HepG2 (cell line): ENCODE results near the gene KIAA1958. TPM values are rescaled to one million over a fixed set of nuclear protein-coding genes. Genes with fewer than 3 reads are reported as not detected.

Source experiments
- ATAC-seq: fragments of 200-7000 bp; cut with Tn5 transposase; 3 replicates; pipeline ENCODE4 v1.9.1; 2020; ENCODE audit warnings: mild to moderate bottlenecking, moderate library complexity
- BruUV-seq: library from RNA; stranded (reverse); fragments of 400-500 nt; replicated peaks from 2 replicates; lab custom pipeline; 2021; lab: Mats Ljungman, UMichigan
- CTCF ChIA-PET: fragments of 300-600 bp; formaldehyde crosslinking; extraction: SDS; loops from one replicate; lab custom pipeline; 2021; ENCODE audit warnings: low total read pairs, inconsistent platforms, low intra/inter-chr PET ratio; lab: Yijun Ruan, JAX
- POLR2A ChIA-PET: fragments of 350-600 bp; sonication (Branson Sonifier 250); formaldehyde crosslinking; loops from one replicate; lab custom pipeline; 2020; ENCODE audit warnings: antibody characterized with exemption, inconsistent platforms; lab: Yijun Ruan, JAX
- DNase-seq: peaks from one replicate; pipeline ENCODE4 v3.0.0-alpha.2; 2015; ENCODE audit warnings: low spot score
- FAIRE-seq: peaks from 3 replicates; lab custom pipeline; 2011; peaks lifted over from hg19 to GRCh38; lab: Jason Lieb, UNC
- H2AFZ ChIP-seq: one replicate; pipeline ENCODE4 v1.6.1; 2011; ENCODE audit warnings: low read length, inconsistent platforms
- H3K27ac ChIP-seq: fragments of 300-600 bp; 3 replicates; pipeline ENCODE4 v1.8.0; 2011; ENCODE audit warnings: mixed run types, mild to moderate bottlenecking, mixed read lengths, low read length, inconsistent platforms; ENCODE audit not compliant: insufficient read depth; ENCODE audit errors: extremely low read length
- H3K27me3 ChIP-seq, 2 experiments: fragments of 200-600 bp in 1 of 2; 2 replicates in 1 of 2; 3 replicates in 1 of 2; pipeline versions ENCODE4 v1.6.0 to v1.8.0; 2011; ENCODE audit warnings: low read length in 2 of 2, mild to moderate bottlenecking in 2 of 2, moderate library complexity in 2 of 2, inconsistent platforms in 1 of 2; ENCODE audit not compliant: insufficient read depth in 2 of 2, control insufficient read depth in 1 of 2
- H3K36me3 ChIP-seq, 2 experiments: fragments of 200-600 bp in 1 of 2; replicated peaks in 1 of 2; 2 replicates in 1 of 2; 3 replicates in 1 of 2; pipeline versions ENCODE4 v1.5.1 to v1.8.0; 2011; ENCODE audit warnings: low read length in 2 of 2, inconsistent platforms in 1 of 2; ENCODE audit not compliant: insufficient read depth in 2 of 2, control insufficient read depth in 1 of 2
- H3K4me1 ChIP-seq: 2 replicates; pipeline ENCODE4 v1.5.1; 2012; ENCODE audit warnings: low read length, inconsistent platforms; ENCODE audit not compliant: insufficient read depth
- H3K4me2 ChIP-seq: 2 replicates; pipeline ENCODE4 v1.6.0; 2011; ENCODE audit warnings: low read depth, low read length, inconsistent platforms
- H3K4me3 ChIP-seq, 3 experiments: fragments of 200-600 bp in 1 of 3; sonication (generic), shearing (Covaris generic) in 1 of 3; replicated peaks in 1 of 3; 2 replicates each; pipeline ENCODE4 v1.5.1; 2011 to 2016; ENCODE audit warnings: low read length in 3 of 3, inconsistent platforms in 2 of 3, low read depth in 2 of 3, mild to moderate bottlenecking in 2 of 3, control low read depth in 1 of 3, mixed read lengths in 1 of 3; ENCODE audit not compliant: insufficient read depth in 1 of 3
- H3K79me2 ChIP-seq: one replicate; pipeline ENCODE4 v1.6.1; 2011; ENCODE audit warnings: low read length, inconsistent platforms; ENCODE audit not compliant: insufficient read depth
- H3K9ac ChIP-seq: 2 replicates; pipeline ENCODE4 v1.6.0; 2011; ENCODE audit warnings: mild to moderate bottlenecking, low read depth, low read length, inconsistent platforms; ENCODE audit not compliant: insufficient read depth
- H3K9me3 ChIP-seq: 2 replicates; pipeline ENCODE4 v1.5.1; 2012; ENCODE audit warnings: mild to moderate bottlenecking, low read length
- H4K20me1 ChIP-seq: 2 replicates; pipeline ENCODE4 v1.6.0; 2011; ENCODE audit warnings: inconsistent platforms, mild to moderate bottlenecking, low read length, moderate library complexity; ENCODE audit not compliant: insufficient read depth
- ELF3 ChIP-seq: IDR thresholded peaks from 2 replicates; pipeline ENCODE4 v1.6.1; 2016; ENCODE audit warnings: missing genetic modification reagents, missing compliant biosample characterization
- FLYWCH1 ChIP-seq: sonication (generic); formaldehyde crosslinking; IDR thresholded peaks from 2 replicates; pipeline ENCODE4 v1.8.1; 2023; ENCODE audit warnings: mild to moderate bottlenecking, missing genetic modification reagents
- FOXA3 ChIP-seq: IDR thresholded peaks from 2 replicates; pipeline ENCODE4 v1.6.1; 2016; ENCODE audit warnings: missing genetic modification reagents, missing compliant biosample characterization
- FOXO1 ChIP-seq: sonication (generic); formaldehyde crosslinking; IDR thresholded peaks from 2 replicates; pipeline ENCODE4 v1.4.0; 2020; ENCODE audit warnings: missing genetic modification reagents
- JUND ChIP-seq: sonication (generic); formaldehyde crosslinking; IDR thresholded peaks from 2 replicates; pipeline ENCODE4 v1.8.0; 2022; ENCODE audit warnings: mild to moderate bottlenecking, missing genetic modification reagents
- NFIC ChIP-seq: IDR thresholded peaks from 2 replicates; pipeline ENCODE4 v1.6.1; 2012; ENCODE audit warnings: mild to moderate bottlenecking, low read length, inconsistent platforms
- NFYB ChIP-seq: sonication (generic); formaldehyde crosslinking; IDR thresholded peaks from 2 replicates; pipeline ENCODE4 v1.4.0; 2020; ENCODE audit warnings: missing genetic modification reagents
- PRPF4 ChIP-seq: fragments of 200-400 bp; formaldehyde crosslinking; IDR thresholded peaks from 2 replicates; pipeline ENCODE4 v1.6.1; 2016; ENCODE audit warnings: low read length, low read depth; ENCODE audit not compliant: poor library complexity, severe bottlenecking
- SMARCC2 ChIP-seq: fragments of 450-650 bp; IDR thresholded peaks from 2 replicates; pipeline ENCODE4 v1.6.1; 2017; ENCODE audit warnings: antibody characterized with exemption, mild to moderate bottlenecking
- SOX6 ChIP-seq, 2 experiments: fragments of 450-650 bp in 1 of 2; sonication (generic) in 1 of 2; formaldehyde crosslinking in 1 of 2; IDR thresholded peaks; 2 replicates each; pipeline versions ENCODE4 v1.4.0 to v1.6.1; 2017 to 2020; ENCODE audit warnings: antibody characterized with exemption in 1 of 2, mild to moderate bottlenecking in 1 of 2, missing genetic modification reagents in 1 of 2
- ZNF207 ChIP-seq: fragments of 450-650 bp; IDR thresholded peaks from 2 replicates; pipeline ENCODE4 v1.6.1; 2016; ENCODE audit warnings: antibody characterized with exemption, borderline replicate concordance
- ZNF329 ChIP-seq: sonication (generic); formaldehyde crosslinking; IDR thresholded peaks from 2 replicates; pipeline ENCODE4 v1.9.0; 2021; ENCODE audit warnings: low read depth, mild to moderate bottlenecking, missing genetic modification reagents
- ZNF343 ChIP-seq: sonication (generic); formaldehyde crosslinking; IDR thresholded peaks from 2 replicates; pipeline ENCODE4 v1.4.0; 2020; ENCODE audit warnings: mild to moderate bottlenecking, missing genetic modification reagents
- ZNF484 ChIP-seq: sonication (generic); formaldehyde crosslinking; IDR thresholded peaks from 2 replicates; pipeline ENCODE4 v1.5.1; 2020; ENCODE audit warnings: mild to moderate bottlenecking, low read depth, missing genetic modification reagents, borderline replicate concordance
- ZNF766 ChIP-seq: sonication (generic); formaldehyde crosslinking; IDR thresholded peaks from 2 replicates; pipeline ENCODE4 v1.5.0; 2020; ENCODE audit warnings: missing genetic modification reagents, borderline replicate concordance
- WGBS: methylation state at CpG from one replicate; pipeline ENCODE4 v1.1.6; 2017; ENCODE audit warnings: low lambda C conversion rate; 5-methylcytosine and 5-hydroxymethylcytosine counted together
- in situ Hi-C: cut with HindIII; loops from 2 replicates; pipeline ENCODE4 v1.10.0; 2017; ENCODE audit warnings: low pct_unique_long_range_greater_than_20kb; ENCODE audit not compliant: extremely low pct_ligation_motif_present
- intact Hi-C: fragments of 100-400 bp; cut with micrococcal nuclease; formaldehyde crosslinking; loops from one replicate; pipeline ENCODE4 v1.10.0; 2022; ENCODE audit not compliant: unreplicated experiment
- polyA plus RNA-seq, 8 experiments: library from polyadenylated mRNA; depleted of rRNA in 3 of 8; stranded (reverse) in 7 of 8; unstranded in 1 of 8; fragments of >200 nt; fragmentation: Illumina TruSeq in 4 of 8; extraction: Trizol in 4 of 8; gene quantifications; 2 replicates each; pipeline versions ENCODE4 v1.2.1 to v1.2.3, GENCODE V29; 2011 to 2016; ENCODE audit warnings: low read depth in 4 of 8, missing spikeins in 1 of 8, mixed read lengths in 1 of 8; ENCODE audit not compliant: insufficient read depth in 1 of 8
- total RNA-seq, 5 experiments: library from RNA; depleted of rRNA; stranded (reverse); fragments of >200 nt; fragmentation: Illumina TruSeq; extraction: Trizol; gene quantifications; 2 replicates each; pipeline ENCODE4 v1.2.3, GENCODE V29; 2016; ENCODE audit warnings: low read depth in 1 of 5
- TF ChIP-seq, protein P1 (sequence below): sonication (generic); formaldehyde crosslinking; IDR thresholded peaks from 2 replicates; pipeline ENCODE4 v1.4.0; 2020; ENCODE audit warnings: missing genetic modification reagents
- TF ChIP-seq, protein P2 (sequence below): sonication (generic); formaldehyde crosslinking; IDR thresholded peaks from 2 replicates; pipeline ENCODE4 v1.4.0; 2020; ENCODE audit warnings: missing genetic modification reagents, borderline replicate concordance
- TF ChIP-seq, protein P3 (sequence below): IDR thresholded peaks from 2 replicates; pipeline ENCODE4 v1.6.1; 2016

KIAA1958 gene
- total and polyA plus RNA-seq, 2 of the 13 experiments (the other 11 are each of a cell fraction or from before 2014, with no cell fraction given), result 8.5 to 10.3 TPM

DNA sequence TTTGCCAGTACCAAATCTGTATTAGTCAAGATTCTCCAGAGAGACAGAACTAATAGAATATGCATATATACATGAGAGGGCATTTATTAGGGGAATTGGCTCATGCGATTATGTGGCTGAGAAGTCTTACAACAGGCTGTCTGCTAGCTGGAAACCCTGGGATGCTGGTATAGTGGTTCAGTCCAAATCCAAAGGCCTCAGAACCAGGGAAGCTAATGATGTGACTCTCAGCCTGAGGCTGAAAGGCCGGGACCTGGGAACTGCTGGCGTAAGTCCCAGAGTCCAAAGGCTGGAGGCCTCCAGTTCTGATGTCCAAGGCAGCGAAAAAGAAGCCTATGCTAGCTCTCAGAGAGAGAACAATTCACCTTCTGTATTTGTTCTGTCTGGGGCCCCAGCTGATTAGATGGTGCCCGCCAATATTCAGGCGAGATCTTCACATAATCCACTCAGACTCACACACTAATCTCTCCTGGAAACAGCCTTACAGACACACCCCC lies 84.1 kb downstream of the KIAA1958 start:
- CTCF ChIA-PET, result no interaction called here
- in situ Hi-C loops, result no loop called here
- FAIRE-seq, result peak; percentile 64
- intact Hi-C loops, result loop anchor here (2.0 kb wide), 2 partner anchors 14 to 82 kb away; no protein-coding TSS in a partner anchor
- H3K4me3 ChIP-seq, result no peak overlapping the region; a peak in 1 of 6 replicates
- WGBS, result 3% methylated on average over 6 of the region's 6 CpGs
- H3K9ac ChIP-seq, result no peak overlapping the region
- H3K27ac ChIP-seq, result peak overlapping the region; percentile 26
- H3K4me1 ChIP-seq, result peaks cover 38% of the 10 kb centered on the region
- no peak overlapping the region for H2AFZ ChIP-seq
- BruUV-seq, result no TSS peak
- POLR2A ChIA-PET, result interaction anchor here (0.5 to 2.1 kb wide), 3 partner anchors 10 to 84 kb away, joined by 3 to 6 read pairs (median 4); partner anchors contain the start of gene KIAA1958
- no peaks in the 10 kb centered on the region for H3K9me3 ChIP-seq
- peaks cover 57% of the 10 kb centered on the region for H3K79me2 ChIP-seq
- peaks cover 10 to 15% of the 10 kb centered on the region in 2 experiments; a peak in 4 of 5 replicates for H3K36me3 ChIP-seq
- H4K20me1 ChIP-seq, result peaks cover 34% of the 10 kb centered on the region
- peak overlapping the region; percentile 56 for H3K4me2 ChIP-seq
- H3K27me3 ChIP-seq, result no peaks in the 10 kb centered on the region
- ATAC-seq, result peak; percentile 99
- peak; percentile 89 for DNase-seq
- peak; percentile 32; the same call in 1 of the 2 replicates for TF ChIP-seq ELF3
- TF ChIP-seq ZNF207, result no peak
- TF ChIP-seq, protein P1, sequence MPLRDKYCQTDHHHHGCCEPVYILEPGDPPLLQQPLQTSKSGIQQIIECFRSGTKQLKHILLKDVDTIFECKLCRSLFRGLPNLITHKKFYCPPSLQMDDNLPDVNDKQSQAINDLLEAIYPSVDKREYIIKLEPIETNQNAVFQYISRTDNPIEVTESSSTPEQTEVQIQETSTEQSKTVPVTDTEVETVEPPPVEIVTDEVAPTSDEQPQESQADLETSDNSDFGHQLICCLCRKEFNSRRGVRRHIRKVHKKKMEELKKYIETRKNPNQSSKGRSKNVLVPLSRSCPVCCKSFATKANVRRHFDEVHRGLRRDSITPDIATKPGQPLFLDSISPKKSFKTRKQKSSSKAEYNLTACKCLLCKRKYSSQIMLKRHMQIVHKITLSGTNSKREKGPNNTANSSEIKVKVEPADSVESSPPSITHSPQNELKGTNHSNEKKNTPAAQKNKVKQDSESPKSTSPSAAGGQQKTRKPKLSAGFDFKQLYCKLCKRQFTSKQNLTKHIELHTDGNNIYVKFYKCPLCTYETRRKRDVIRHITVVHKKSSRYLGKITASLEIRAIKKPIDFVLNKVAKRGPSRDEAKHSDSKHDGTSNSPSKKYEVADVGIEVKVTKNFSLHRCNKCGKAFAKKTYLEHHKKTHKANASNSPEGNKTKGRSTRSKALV (CRISPR knock-in tag), result no peak
- TF ChIP-seq FOXA3 (CRISPR knock-in tag), result 0 out of 2 replicates have a peak, but pooled peaks have one; percentile 10
- no peak for TF ChIP-seq PRPF4
- TF ChIP-seq ZNF766 (CRISPR knock-in tag), result no peak
- no peak for TF ChIP-seq ZNF343 (CRISPR knock-in tag)
- no peak for TF ChIP-seq JUND (CRISPR knock-in tag)
- no peak for TF ChIP-seq FOXO1 (CRISPR knock-in tag)
- TF ChIP-seq FLYWCH1 (CRISPR knock-in tag), result no peak
- TF ChIP-seq ZNF484 (CRISPR knock-in tag), result no peak
- no peak for TF ChIP-seq ZNF329
- no peak for TF ChIP-seq SMARCC2
- peak; percentile 65; the same call in 1 of the 2 replicates for TF ChIP-seq NFIC
- no peak for TF ChIP-seq SOX6 (IDR thresholded peaks at IDR 0.05)
- peak; percentile 96 for TF ChIP-seq SOX6 (CRISPR knock-in tag; IDR thresholded peaks at IDR 0.05)
- TF ChIP-seq, protein P2, sequence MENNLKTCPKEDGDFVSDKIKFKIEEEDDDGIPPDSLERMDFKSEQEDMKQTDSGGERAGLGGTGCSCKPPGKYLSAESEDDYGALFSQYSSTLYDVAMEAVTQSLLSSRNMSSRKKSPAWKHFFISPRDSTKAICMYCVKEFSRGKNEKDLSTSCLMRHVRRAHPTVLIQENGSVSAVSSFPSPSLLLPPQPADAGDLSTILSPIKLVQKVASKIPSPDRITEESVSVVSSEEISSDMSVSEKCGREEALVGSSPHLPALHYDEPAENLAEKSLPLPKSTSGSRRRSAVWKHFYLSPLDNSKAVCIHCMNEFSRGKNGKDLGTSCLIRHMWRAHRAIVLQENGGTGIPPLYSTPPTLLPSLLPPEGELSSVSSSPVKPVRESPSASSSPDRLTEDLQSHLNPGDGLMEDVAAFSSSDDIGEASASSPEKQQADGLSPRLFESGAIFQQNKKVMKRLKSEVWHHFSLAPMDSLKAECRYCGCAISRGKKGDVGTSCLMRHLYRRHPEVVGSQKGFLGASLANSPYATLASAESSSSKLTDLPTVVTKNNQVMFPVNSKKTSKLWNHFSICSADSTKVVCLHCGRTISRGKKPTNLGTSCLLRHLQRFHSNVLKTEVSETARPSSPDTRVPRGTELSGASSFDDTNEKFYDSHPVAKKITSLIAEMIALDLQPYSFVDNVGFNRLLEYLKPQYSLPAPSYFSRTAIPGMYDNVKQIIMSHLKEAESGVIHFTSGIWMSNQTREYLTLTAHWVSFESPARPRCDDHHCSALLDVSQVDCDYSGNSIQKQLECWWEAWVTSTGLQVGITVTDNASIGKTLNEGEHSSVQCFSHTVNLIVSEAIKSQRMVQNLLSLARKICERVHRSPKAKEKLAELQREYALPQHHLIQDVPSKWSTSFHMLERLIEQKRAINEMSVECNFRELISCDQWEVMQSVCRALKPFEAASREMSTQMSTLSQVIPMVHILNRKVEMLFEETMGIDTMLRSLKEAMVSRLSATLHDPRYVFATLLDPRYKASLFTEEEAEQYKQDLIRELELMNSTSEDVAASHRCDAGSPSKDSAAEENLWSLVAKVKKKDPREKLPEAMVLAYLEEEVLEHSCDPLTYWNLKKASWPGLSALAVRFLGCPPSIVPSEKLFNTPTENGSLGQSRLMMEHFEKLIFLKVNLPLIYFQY (CRISPR knock-in tag), result peak; percentile 77
- TF ChIP-seq NFYB (CRISPR knock-in tag), result no peak
- TF ChIP-seq, protein P3, sequence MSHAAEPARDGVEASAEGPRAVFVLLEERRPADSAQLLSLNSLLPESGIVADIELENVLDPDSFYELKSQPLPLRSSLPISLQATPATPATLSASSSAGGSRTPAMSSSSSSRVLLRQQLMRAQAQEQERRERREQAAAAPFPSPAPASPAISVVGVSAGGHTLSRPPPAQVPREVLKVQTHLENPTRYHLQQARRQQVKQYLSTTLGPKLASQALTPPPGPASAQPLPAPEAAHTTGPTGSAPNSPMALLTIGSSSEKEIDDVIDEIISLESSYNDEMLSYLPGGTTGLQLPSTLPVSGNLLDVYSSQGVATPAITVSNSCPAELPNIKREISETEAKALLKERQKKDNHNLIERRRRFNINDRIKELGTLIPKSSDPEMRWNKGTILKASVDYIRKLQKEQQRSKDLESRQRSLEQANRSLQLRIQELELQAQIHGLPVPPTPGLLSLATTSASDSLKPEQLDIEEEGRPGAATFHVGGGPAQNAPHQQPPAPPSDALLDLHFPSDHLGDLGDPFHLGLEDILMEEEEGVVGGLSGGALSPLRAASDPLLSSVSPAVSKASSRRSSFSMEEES (CRISPR knock-in tag), result no peak
